Measurements from ENCODE around the gene RIC8B.

RIC8B gene

DNA sequence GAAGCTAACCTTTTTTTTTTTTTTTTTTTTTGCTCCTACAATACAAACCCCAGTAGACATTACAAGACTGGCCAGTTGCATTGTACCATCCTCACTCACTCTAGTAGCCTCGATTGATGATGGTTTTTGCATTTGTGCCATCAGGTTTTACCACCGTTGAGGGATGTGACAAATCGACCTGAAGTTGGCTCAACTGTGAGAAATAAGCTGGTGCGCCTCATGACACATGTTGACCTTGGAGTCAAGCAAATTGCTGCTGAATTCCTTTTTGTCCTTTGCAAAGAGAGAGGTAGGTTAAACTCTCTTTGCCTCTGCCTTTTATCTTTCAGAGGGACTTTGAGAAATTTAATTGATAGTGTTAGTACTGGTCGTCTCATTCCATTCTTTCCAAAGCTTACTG is 76.8 kb downstream of the RIC8B start:
- Mint-ChIP-seq H3K9me3 (no peaks in the 10 kb centered on the region), H3K36me3 (ENCODE audit: low read depth) (no peaks in the 10 kb centered on the region), H3K4me3 (no peak overlapping the region), H3K27me3 (no peaks in the 10 kb centered on the region), H3K4me1 (ENCODE audit: low read depth) (no peaks in the 10 kb centered on the region), H3K27ac (no peak overlapping the region)
- intact Hi-C loops (cut with micrococcal nuclease): no loop called here

DNA sequence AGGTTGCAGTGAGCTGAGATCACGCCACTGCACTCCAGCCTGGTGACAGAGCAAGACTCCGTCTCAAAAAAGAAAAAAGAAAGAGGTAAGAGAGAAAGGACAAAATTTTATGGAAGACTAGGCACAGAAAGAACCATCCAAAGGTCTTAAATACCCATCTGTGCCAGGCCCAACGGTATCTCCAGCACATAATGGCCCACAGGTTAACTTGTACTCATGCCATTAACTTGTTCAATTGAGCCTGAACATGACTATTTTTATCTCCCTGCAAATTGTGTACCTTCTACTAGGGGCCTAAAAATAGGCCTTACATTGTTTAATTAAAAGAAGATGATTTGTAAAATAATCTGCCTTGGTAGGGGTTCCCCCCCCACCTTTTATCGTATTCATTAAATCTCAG is 80.2 kb downstream of the RIC8B start:
- Mint-ChIP-seq H3K9me3 (no peaks in the 10 kb centered on the region), H3K27ac (no peak overlapping the region), H3K4me1 (ENCODE audit: low read depth) (no peaks in the 10 kb centered on the region), H3K36me3 (ENCODE audit: low read depth) (no peaks in the 10 kb centered on the region), H3K27me3 (no peaks in the 10 kb centered on the region), H3K4me3 (no peak overlapping the region)
- intact Hi-C loops (cut with micrococcal nuclease): no loop called here

DNA sequence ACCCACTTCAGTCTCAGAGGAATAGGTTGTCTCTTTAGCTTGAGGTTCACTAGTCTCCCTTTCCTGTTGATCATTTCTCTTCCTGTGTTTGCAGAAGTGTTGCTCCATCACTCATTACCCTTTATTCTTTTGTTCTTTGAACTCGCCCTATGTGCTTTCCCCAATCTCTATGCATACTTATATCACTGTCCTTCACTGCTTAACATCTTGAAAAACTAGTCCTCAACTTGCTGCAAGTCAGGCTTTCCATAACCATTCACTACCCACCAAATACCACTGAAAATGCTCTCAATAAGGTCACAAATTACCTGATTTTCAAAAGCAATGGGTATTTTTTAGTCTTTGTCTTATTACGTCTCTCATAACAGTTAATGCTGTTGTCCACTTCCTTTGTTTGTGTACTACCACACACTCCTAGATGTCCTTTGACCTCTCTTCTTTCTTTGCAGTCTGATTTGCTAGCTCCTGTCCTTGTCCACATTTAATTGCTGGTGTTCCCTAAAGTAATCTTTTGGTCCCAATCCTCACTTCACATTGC is 80.8 kb downstream of the RIC8B start:
- intact Hi-C loops (cut with micrococcal nuclease): no loop called here
- no peak overlapping the region for H3K27ac Mint-ChIP-seq
- no peaks in the 10 kb centered on the region for H3K4me1 Mint-ChIP-seq (ENCODE audit: low read depth)
- no peaks in the 10 kb centered on the region for H3K27me3 Mint-ChIP-seq
- H3K9me3 Mint-ChIP-seq: no peaks in the 10 kb centered on the region
- H3K4me3 Mint-ChIP-seq: no peak overlapping the region
- peaks cover 5% of the 10 kb centered on the region for H3K36me3 Mint-ChIP-seq (ENCODE audit: low read depth)

DNA sequence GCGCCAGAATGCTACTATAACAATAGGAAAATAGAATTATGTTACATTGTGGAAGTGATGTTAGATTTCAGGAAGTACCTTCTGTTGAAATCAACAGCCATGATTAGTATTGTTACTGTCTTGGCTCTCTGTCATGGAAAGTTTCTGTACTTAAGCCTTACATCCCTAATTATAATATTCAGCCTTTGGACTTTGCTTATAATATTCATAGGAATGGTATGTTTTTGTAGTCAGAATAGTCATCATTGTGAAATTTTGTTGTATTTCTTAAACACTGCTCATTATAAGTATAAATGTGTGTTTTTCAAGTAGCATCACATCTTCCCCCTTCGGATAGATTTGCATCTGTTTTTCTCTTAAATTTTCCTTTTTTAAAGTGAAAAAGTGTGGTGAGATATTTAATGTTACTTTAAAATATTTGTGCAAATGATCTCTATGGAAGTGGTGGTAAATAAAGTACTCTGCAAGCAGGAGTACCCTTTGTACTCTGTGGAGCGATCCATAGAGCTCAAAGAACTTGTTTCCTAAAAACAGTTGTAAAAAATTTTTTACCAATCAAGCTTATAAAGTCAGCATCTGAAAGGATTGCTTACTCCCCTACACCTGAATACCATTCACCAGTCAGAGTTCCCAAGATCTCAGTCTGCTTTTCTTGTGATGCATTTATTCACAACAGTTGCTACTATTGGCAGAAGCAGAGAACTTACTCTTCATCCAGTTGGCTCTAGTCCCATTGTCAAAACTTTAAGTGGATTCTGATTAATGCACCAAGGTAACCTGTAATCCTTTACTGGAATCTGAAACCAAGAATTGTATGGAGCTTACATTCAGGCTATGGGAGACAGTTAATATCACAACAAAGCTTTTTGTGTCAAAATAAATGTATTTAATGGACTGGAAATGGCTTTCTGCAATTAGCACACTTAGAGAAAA is 87.8 kb downstream of the RIC8B start:
- Mint-ChIP-seq H3K4me3 (no peak overlapping the region), H3K9me3 (no peaks in the 10 kb centered on the region), H3K4me1 (ENCODE audit: low read depth) (no peaks in the 10 kb centered on the region), H3K27ac (no peak overlapping the region), H3K27me3 (peaks cover 6% of the 10 kb centered on the region), H3K36me3 (ENCODE audit: low read depth) (peaks cover 24% of the 10 kb centered on the region)
- intact Hi-C loops (cut with micrococcal nuclease): no loop called here

DNA sequence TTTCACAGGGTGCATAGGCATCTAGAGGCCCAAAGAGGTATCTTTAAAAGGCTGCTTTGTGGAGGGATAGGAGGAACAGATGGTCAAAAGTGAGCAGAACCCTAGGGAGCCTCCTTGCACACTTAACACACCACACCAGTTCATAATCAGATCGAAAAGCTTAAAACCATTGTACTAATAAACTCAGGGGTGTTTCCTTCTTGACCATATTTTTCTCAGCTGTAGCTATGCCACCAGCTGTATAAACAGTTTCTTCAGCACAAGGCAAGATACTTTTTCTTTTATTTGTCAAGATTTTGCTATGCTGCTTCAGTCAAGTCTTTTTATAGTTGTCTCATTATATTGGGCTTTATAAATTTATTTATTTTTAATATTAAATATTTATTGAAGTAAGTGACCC is 88.7 kb downstream of the RIC8B start:
- no peak overlapping the region for H3K4me3 Mint-ChIP-seq
- peaks cover 7% of the 10 kb centered on the region for H3K27me3 Mint-ChIP-seq
- intact Hi-C loops (cut with micrococcal nuclease): no loop called here
- H3K27ac Mint-ChIP-seq: no peak overlapping the region
- H3K36me3 Mint-ChIP-seq (ENCODE audit: low read depth): peaks cover 24% of the 10 kb centered on the region
- no peaks in the 10 kb centered on the region for H3K9me3 Mint-ChIP-seq
- H3K4me1 Mint-ChIP-seq (ENCODE audit: low read depth): no peaks in the 10 kb centered on the region

DNA sequence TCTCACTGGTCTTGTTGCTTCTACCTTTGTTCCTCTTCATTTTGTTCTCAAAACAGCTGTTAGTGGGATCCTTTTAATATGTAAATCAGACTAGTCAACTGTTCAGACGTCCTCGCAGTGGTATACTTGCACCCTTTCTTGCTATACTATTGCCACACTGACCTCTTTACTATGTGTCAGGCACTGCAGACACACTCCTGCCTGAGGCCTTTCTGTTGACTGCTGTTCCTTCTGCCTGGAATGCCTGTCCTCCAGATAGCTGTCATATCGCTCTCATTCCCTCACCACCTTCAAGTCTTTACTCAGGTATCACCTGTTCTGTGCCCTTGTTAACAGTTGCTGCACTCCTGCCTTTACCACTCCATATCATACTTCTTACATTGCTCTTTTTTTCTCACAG is 91.2 kb downstream of the RIC8B start:
- H3K36me3 Mint-ChIP-seq (ENCODE audit: low read depth): peaks cover 15% of the 10 kb centered on the region
- H3K4me1 Mint-ChIP-seq (ENCODE audit: low read depth): no peaks in the 10 kb centered on the region
- peaks cover 12% of the 10 kb centered on the region for H3K27me3 Mint-ChIP-seq
- H3K4me3 Mint-ChIP-seq: no peak overlapping the region
- no peaks in the 10 kb centered on the region for H3K9me3 Mint-ChIP-seq
- intact Hi-C loops (cut with micrococcal nuclease): no loop called here
- H3K27ac Mint-ChIP-seq: no peak overlapping the region

DNA sequence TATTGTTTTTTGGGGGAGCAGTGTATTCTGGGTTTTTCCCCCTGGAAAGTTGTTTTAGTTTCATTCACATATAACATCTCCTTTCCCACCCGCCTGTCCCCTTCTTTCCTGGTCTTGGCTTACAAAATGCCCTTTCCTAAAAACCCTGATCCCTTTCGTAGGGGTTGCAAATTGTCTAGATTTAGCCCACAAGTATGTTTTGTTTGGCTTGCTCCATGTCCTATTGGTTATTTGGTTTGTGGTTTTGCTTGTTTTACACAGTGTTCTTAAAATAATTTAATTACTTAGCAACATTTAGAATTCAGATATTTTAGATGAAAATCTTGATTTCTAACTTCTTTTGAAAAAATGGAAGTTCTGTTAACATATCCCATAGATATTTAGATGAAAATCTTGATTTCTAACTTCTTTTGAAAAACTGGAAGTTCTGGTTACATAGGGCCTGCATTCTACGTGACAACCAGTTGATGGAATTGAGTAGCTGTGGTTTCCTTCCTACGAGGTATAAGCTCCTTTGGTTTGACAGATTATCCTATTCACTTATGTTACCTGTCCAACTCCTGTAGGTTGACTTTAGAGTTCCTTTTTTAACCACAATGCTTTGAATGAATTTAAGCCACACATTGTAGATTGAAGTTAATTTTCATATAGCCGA is 92.1 kb downstream of the RIC8B start:
- H3K27me3 Mint-ChIP-seq: peaks cover 14% of the 10 kb centered on the region
- H3K27ac Mint-ChIP-seq: no peak overlapping the region
- no peaks in the 10 kb centered on the region for H3K9me3 Mint-ChIP-seq
- H3K4me3 Mint-ChIP-seq: no peak overlapping the region
- intact Hi-C loops (cut with micrococcal nuclease): no loop called here
- peaks cover 11% of the 10 kb centered on the region for H3K36me3 Mint-ChIP-seq (ENCODE audit: low read depth)
- no peaks in the 10 kb centered on the region for H3K4me1 Mint-ChIP-seq (ENCODE audit: low read depth)

DNA sequence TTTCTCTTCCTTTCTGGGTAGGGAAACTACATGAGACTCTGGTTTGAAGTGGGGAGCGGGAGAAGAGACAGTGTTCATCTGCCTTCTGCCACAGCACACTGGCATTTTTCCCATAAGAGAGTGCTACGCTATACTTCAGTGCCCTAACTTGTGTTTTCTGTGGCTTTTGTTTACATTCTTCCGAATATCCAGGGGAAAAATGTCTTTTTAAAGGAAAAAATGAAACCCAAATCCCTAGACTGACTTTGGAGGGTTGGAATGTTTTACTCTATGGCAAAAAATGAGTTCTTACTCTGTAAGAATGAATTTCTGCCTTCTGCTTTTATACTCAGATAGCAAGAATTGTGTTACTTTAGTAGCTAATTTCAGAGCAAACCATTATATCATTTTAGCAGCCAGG is 93.2 kb downstream of the RIC8B start:
- intact Hi-C loops (cut with micrococcal nuclease): no loop called here
- peaks cover 23% of the 10 kb centered on the region for H3K27me3 Mint-ChIP-seq
- H3K9me3 Mint-ChIP-seq: no peaks in the 10 kb centered on the region
- no peaks in the 10 kb centered on the region for H3K4me1 Mint-ChIP-seq (ENCODE audit: low read depth)
- no peak overlapping the region for H3K4me3 Mint-ChIP-seq
- H3K27ac Mint-ChIP-seq: no peak overlapping the region
- H3K36me3 Mint-ChIP-seq (ENCODE audit: low read depth): peaks cover 16% of the 10 kb centered on the region

DNA sequence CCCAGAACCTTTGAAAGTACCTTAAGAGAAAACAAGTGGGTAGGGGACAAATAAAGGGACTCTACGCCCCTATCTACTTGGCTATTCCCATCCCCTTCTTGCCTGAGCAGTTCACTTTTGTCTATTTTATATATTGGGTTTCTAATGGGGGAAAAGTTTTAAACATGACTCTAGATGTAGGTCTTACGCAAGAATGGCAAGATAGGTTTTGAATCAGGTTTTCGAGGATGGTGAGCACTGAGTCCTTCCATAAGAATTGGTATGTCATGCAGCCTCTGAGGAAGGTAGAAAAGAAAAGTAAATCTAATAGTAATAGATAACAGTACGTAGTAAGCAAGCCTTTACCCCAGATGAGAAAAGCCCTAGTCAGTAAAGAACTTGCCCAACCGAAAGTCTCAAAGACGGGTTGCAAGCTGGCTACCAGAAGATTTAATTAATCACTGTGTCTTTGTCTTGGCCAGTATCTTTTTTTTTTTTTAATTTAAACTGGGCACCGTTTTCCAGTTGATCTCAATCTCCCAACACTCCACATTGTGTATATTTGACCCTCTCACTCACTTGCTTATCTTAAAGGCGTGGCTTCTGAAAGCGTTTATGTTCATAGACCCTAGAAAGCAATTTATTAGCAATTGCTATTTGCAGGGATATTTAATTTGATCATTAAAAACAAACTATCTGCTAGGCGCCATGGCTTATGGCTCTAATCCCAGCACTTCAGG is 94.7 kb downstream of the RIC8B start:
- Mint-ChIP-seq H3K9me3 (no peaks in the 10 kb centered on the region), H3K4me3 (no peak overlapping the region), H3K36me3 (ENCODE audit: low read depth) (peaks cover 16% of the 10 kb centered on the region), H3K4me1 (ENCODE audit: low read depth) (peaks cover 9% of the 10 kb centered on the region), H3K27me3 (peaks cover 30% of the 10 kb centered on the region), H3K27ac (no peak overlapping the region)
- intact Hi-C loops (cut with micrococcal nuclease): no loop called here

DNA sequence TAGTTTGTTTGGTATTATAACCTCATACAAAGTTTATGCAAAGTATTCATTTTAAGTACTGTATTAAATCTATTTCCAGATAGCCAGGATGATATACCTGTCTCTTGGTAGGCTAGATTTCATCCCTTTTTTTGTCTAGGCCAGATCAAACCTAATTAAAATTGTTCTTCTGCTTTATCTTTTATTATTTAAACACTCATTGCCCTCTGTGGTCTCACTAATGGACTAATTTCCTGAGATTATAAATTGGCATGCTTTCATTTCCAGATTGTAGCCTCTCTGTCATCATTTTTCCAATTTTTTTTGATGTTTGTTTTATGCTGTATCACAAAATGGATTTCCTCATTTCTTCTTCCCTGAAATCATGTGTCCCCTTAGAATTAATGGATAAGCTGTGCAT is 95.6 kb downstream of the RIC8B start:
- intact Hi-C loops (cut with micrococcal nuclease): no loop called here
- Mint-ChIP-seq H3K4me3 (no peak overlapping the region), H3K27ac (no peak overlapping the region), H3K36me3 (ENCODE audit: low read depth) (peaks cover 16% of the 10 kb centered on the region), H3K27me3 (peaks cover 30% of the 10 kb centered on the region), H3K4me1 (ENCODE audit: low read depth) (peaks cover 10% of the 10 kb centered on the region), H3K9me3 (no peaks in the 10 kb centered on the region)

DNA sequence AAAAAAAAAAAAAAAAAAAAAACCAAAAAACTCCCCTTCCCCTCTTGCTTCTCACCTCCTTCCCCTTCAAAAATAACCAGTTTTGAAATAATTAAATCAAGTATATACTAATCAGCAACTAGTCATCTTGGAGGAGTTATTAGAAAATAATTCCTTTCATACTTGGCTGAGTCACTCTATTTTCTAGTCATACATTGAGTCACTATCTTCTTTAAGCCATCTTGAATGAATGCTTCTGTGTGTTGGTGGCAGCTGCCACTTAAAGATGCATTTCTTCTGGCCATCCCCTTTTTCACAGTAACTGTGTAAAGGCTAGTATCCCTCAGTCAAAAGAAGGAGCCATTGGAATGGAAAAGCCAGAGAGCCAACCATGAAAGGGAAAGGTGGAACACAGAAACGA is 97.0 kb downstream of the RIC8B start:
- H3K27ac Mint-ChIP-seq: no peak overlapping the region
- no peak overlapping the region for H3K4me3 Mint-ChIP-seq
- H3K27me3 Mint-ChIP-seq: peaks cover 30% of the 10 kb centered on the region
- no peaks in the 10 kb centered on the region for H3K9me3 Mint-ChIP-seq
- H3K36me3 Mint-ChIP-seq (ENCODE audit: low read depth): peaks cover 7% of the 10 kb centered on the region
- intact Hi-C loops (cut with micrococcal nuclease): no loop called here
- H3K4me1 Mint-ChIP-seq (ENCODE audit: low read depth): peaks cover 10% of the 10 kb centered on the region

DNA sequence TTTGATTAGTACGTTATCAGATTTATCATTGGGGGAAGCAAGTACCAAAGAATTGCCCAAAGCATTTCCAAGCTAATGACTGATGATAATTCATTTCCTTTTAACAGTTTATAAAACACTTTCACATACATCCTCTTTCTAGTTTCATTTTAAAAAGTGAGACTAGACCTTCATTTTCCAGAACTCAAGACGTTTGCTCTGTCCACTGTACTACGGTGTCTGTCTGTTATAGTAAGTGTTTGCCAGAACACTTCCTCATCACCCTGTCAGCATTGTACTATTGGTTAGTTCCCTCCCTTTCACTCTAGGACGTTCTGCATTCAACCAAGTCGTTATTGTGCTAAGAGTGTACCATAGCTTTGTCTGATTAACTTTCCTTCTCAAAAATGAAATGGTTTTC is 99.5 kb downstream of the RIC8B start:
- intact Hi-C loops (cut with micrococcal nuclease): no loop called here
- H3K36me3 Mint-ChIP-seq (ENCODE audit: low read depth): peaks cover 7% of the 10 kb centered on the region

DNA sequence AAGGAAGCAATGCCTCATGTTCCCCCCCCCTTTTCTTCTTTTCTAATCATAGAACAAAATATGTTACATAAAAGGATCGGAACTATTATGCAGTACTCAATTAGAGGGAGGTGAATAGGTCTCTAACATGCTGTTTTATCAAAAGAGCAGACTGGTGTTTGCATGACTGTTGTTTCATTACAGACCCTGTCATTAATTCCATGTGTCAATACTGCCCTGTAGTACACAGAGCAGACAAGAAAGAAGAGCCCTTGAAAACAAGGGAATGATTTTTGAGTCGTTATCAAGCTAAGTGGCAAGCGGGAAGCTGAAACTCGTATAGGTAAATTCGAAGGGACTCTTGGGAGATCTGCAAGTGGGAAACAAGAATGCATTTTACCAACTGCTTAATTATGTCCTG is 104.3 kb downstream of the RIC8B start:
- Mint-ChIP-seq H3K4me3 (no peak overlapping the region), H3K27me3 (peaks cover 43% of the 10 kb centered on the region), H3K9me3 (no peaks in the 10 kb centered on the region), H3K4me1 (ENCODE audit: low read depth) (peaks cover 4% of the 10 kb centered on the region), H3K36me3 (ENCODE audit: low read depth) (peaks cover 14% of the 10 kb centered on the region), H3K27ac (no peak overlapping the region)
- intact Hi-C loops (cut with micrococcal nuclease): no loop called here

More for the DNA sequence above, 99.5 kb downstream of the RIC8B start:
- peaks cover 10% of the 10 kb centered on the region for H3K4me1 Mint-ChIP-seq (ENCODE audit: low read depth)
- H3K4me3 Mint-ChIP-seq: no peak overlapping the region
- H3K9me3 Mint-ChIP-seq: no peaks in the 10 kb centered on the region
- no peak overlapping the region for H3K27ac Mint-ChIP-seq
- H3K27me3 Mint-ChIP-seq: peaks cover 37% of the 10 kb centered on the region

DNA sequence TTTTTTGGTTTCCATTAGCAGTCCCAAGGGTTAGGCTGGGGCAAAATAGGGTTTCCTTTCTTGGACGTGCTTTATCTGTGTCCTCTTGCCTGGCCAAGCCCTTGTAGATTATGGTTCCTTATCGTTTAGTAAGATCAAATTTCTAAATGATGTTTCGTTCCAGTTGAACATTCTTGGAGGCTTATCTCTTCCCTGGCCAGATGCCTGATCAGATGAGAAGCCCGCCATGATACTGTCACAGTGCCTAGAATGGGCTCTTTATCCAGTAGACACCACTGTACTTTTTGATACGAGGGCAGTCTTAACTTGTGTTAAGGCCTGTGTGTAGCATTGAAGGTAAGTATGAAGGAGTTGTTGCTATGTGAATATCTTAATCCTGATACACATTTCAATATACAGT is 105.1 kb downstream of the RIC8B start:
- Mint-ChIP-seq H3K4me1 (ENCODE audit: low read depth) (no peaks in the 10 kb centered on the region), H3K27ac (no peak overlapping the region), H3K4me3 (no peak overlapping the region), H3K9me3 (no peaks in the 10 kb centered on the region), H3K36me3 (ENCODE audit: low read depth) (peaks cover 22% of the 10 kb centered on the region), H3K27me3 (peaks cover 51% of the 10 kb centered on the region)
- intact Hi-C loops (cut with micrococcal nuclease): no loop called here
